Fibroblast of skin of left biceps (primary cell): ENCODE results near the gene ARL5C.

Source experiments
- DNase-seq, 2 experiments: peaks; one replicate each; pipeline ENCODE4 v3.0.0-alpha.2; 2013; ENCODE audit warnings: low read depth in 2 of 2

Gene ARL5C

GRCh38 chr17:39108461-39109375 is 57.2 kb downstream of the ARL5C start:
- no peak for DNase-seq

GRCh38 chr17:39107973-39108372 is 58.0 kb downstream of the ARL5C start:
- DNase-seq = no peak

- DNase-seq = no peak
Observed at GRCh38 chr17:39107155-39107554, 58.8 kb downstream of the ARL5C start.
